Neural cell (in vitro differentiated cells): ENCODE measurements around the gene APOC4. TPM values are rescaled to one million over a fixed set of nuclear protein-coding genes. Genes with fewer than 3 reads are reported as not detected.
"Not testable (repeated sequence)": the region's sequence is repeated elsewhere in the genome, so short reads cannot be mapped to it uniquely, and the experiment has no call there.

ENCODE experiments used
- H2AFZ ChIP-seq: fragments of 200-600, 300-800 bp; sonication (generic), shearing (Covaris generic); 2 replicates; pipeline ENCODE4 v1.6.0; 2014; ENCODE audit warnings: low read depth, mild to moderate bottlenecking, antibody characterized with exemption, low read length, moderate library complexity
- H3F3A ChIP-seq: fragments of 200-600 bp; shearing (Covaris generic); 2 replicates; pipeline ENCODE4 v1.6.1; 2016; ENCODE audit warnings: mild to moderate bottlenecking, moderate library complexity, mixed read lengths, antibody characterized with exemption, low read length; ENCODE audit not compliant: insufficient read depth, poor library complexity, severe bottlenecking
- H3K27ac ChIP-seq: fragments of 200-600, 300-800 bp; sonication (generic), shearing (Covaris generic); 2 replicates; pipeline ENCODE4 v1.5.1; 2014; ENCODE audit warnings: mild to moderate bottlenecking, low read length, moderate library complexity
- H3K27me3 ChIP-seq: fragments of 300-800, 200-600 bp; sonication (generic), shearing (Covaris generic); 2 replicates; pipeline ENCODE4 v1.6.0; 2014; ENCODE audit warnings: mild to moderate bottlenecking, low read depth, low read length, moderate library complexity; ENCODE audit not compliant: insufficient read depth
- H3K36me3 ChIP-seq: fragments of 300-800, 200-600 bp; sonication (generic), shearing (Covaris generic); 2 replicates; pipeline ENCODE4 v1.5.1; 2014; ENCODE audit warnings: mild to moderate bottlenecking, antibody characterized with exemption, low read length, moderate library complexity; ENCODE audit not compliant: insufficient read depth
- H3K4me2 ChIP-seq: fragments of 300-800, 200-600 bp; sonication (generic), shearing (Covaris generic); 2 replicates; pipeline ENCODE4 v1.6.0; 2014; ENCODE audit warnings: mild to moderate bottlenecking, low read length
- H3K4me3 ChIP-seq: fragments of 300-800, 200-600 bp; sonication (generic), shearing (Covaris generic); 2 replicates; pipeline ENCODE4 v1.5.1; 2014; ENCODE audit warnings: mild to moderate bottlenecking, low read length, moderate library complexity
- H3K79me2 ChIP-seq: fragments of 200-600 bp; shearing (Covaris generic); replicated peaks from 2 replicates; pipeline ENCODE4 v1.6.0; 2014; ENCODE audit warnings: mild to moderate bottlenecking, low read length, moderate library complexity; ENCODE audit not compliant: insufficient read depth
- H3K9ac ChIP-seq: fragments of 300-800, 200-600 bp; sonication (generic), shearing (Covaris generic); 2 replicates; pipeline ENCODE4 v1.6.1; 2016; ENCODE audit warnings: mild to moderate bottlenecking, low read length, mixed read lengths
- H3K9me2 ChIP-seq: fragments of 200-600 bp; shearing (Covaris generic); 2 replicates; pipeline ENCODE4 v1.6.1; 2016; ENCODE audit warnings: mild to moderate bottlenecking, low read length, mixed read lengths; ENCODE audit not compliant: insufficient read depth
- H3K9me3 ChIP-seq: fragments of 200-600, 300-800 bp; sonication (generic), shearing (Covaris generic); 2 replicates; pipeline ENCODE4 v1.6.1; 2016; ENCODE audit warnings: mild to moderate bottlenecking, mixed run types, low read length, moderate library complexity, mixed read lengths
- H4K20me1 ChIP-seq: fragments of 200-600 bp; shearing (Covaris generic); 2 replicates; pipeline ENCODE4 v1.6.1; 2016; ENCODE audit warnings: mild to moderate bottlenecking, mixed run types; ENCODE audit not compliant: insufficient read depth
- EP300 ChIP-seq: fragments of 450-650 bp; conservative IDR thresholded peaks from 2 replicates; pipeline ENCODE4 v1.6.1; 2014; ENCODE audit warnings: antibody characterized with exemption, mild to moderate bottlenecking, moderate library complexity; ENCODE audit not compliant: poor library complexity, severe bottlenecking
- EZH2 ChIP-seq: fragments of 200-600, 300-800 bp; shearing (Covaris generic), sonication (generic); IDR thresholded peaks from 2 replicates; pipeline ENCODE4 v1.6.1; 2014; ENCODE audit warnings: antibody characterized with exemption, low read length, borderline replicate concordance, mild to moderate bottlenecking; ENCODE audit not compliant: insufficient read depth, poor library complexity, severe bottlenecking
- MXI1 ChIP-seq: fragments of 450-650 bp; conservative IDR thresholded peaks from 2 replicates; pipeline ENCODE4 v1.6.1; 2014; ENCODE audit warnings: antibody characterized with exemption, mild to moderate bottlenecking; ENCODE audit not compliant: poor library complexity, severe bottlenecking
- POLR2AphosphoS5 ChIP-seq: IDR thresholded peaks from 2 replicates; pipeline ENCODE4 v1.6.1; 2012
- RAD21 ChIP-seq: fragments of 450-650 bp; conservative IDR thresholded peaks from 2 replicates; pipeline ENCODE4 v1.6.1; 2014; ENCODE audit warnings: antibody characterized with exemption, mild to moderate bottlenecking, moderate library complexity
- SMC3 ChIP-seq: fragments of 450-650 bp; conservative IDR thresholded peaks from 2 replicates; pipeline ENCODE4 v1.6.1; 2014; ENCODE audit warnings: antibody characterized with exemption, mild to moderate bottlenecking, moderate library complexity; ENCODE audit not compliant: poor library complexity
- TAF1 ChIP-seq: IDR thresholded peaks from 2 replicates; pipeline ENCODE4 v1.6.1; 2012; ENCODE audit warnings: low read depth
- polyA plus RNA-seq: library from polyadenylated mRNA; depleted of rRNA; stranded (reverse); fragments of >200 nt; gene quantifications from 2 replicates; pipeline ENCODE4 v1.2.3, GENCODE V29; 2014
- TF ChIP-seq, protein P1 (sequence below): fragments of 450-650 bp; IDR thresholded peaks from 2 replicates; pipeline ENCODE4 v1.5.1; 2014; ENCODE audit warnings: antibody characterized with exemption, mild to moderate bottlenecking, moderate library complexity; ENCODE audit not compliant: poor library complexity, severe bottlenecking
- TF ChIP-seq, protein P2 (sequence below): IDR thresholded peaks from 2 replicates; pipeline ENCODE4 v1.6.1; 2012; ENCODE audit warnings: borderline replicate concordance

Gene APOC4
- polyA plus RNA-seq, 1 donor from 2014 or later = not detected

DNA sequence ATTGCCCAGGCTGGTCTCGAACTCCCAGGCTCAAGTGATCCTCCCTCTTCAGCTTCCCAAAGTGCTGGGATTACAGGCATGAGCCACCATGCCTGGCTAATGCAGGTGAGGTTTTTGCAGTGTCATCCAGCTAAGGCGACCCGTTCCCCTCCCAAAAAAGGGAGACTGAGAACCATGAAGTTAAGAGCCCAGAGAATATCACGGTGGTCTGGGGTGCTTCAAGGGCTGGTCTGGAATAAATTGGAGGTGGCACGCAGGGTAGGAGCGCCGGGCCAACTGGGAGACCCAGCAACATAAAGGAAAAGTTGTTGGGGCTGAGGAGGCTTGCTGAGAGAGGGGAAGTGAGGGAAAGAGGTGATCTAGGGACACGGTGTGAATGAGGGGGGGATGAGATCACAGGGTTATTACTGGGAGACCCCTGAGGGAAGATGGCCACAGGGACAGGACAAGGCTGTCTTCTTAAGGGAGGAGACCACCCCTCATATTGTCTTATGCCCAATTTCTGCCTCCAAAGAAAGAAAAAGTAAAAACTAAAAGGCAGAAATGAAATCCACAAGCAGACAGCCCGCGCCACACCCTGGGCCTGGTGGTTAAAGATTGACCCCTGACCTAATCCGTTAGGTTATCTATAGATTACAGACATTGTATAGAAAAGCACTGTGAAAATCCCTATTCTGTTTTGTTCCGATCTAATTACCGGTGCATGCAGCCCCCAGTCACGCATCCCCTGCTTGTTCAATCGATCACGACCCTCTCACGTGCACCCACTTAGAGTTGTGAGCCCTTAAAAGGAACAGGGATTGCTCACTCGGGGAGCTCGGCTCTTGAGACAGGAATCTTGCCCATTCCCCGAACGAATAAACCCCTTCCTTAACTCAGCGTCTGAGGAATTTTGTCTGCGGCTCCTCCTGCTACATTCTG is 28.3 kb upstream of the APOC4 start:
- not testable (repeated sequence) for H3K27ac ChIP-seq, H4K20me1 ChIP-seq, H3K79me2 ChIP-seq, H3K9me2 ChIP-seq, H3K4me2 ChIP-seq, H3K27me3 ChIP-seq, H2AFZ ChIP-seq, H3K9ac ChIP-seq, H3F3A ChIP-seq, H3K36me3 ChIP-seq, H3K4me3 ChIP-seq, H3K9me3 ChIP-seq

DNA sequence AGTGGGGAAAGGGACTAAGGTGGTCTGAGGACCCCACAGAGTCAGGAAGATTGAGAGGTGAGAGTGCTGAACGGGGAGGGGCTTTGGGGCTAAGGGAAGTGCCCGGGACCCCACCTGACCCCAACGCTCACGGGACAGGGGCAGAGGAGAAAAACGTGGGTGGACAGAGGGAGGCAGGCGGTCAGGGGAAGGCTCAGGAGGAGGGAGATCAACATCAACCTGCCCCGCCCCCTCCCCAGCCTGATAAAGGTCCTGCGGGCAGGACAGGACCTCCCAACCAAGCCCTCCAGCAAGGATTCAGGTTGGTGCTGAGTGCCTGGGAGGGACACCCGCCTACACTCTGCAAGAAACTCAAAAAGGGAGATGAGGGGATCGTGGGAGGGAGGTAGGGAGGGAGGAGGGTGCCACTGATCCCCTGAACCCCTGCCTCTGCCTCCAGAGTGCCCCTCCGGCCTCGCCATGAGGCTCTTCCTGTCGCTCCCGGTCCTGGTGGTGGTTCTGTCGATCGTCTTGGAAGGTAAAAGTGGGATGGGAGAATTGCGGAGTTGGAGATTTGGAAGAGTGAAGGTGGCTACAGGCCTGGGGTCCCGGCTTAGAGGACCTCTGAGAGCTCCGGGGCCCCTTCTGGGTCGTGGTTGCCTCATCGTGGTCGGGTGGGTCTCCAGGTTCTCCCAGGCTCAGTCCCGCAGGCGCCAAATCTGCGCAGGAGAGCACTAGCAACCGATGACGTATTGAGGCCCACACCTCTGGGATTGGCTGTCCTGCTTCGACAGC is 27.4 kb upstream of the APOC4 start, which contains the start of gene APOC1:
Gene APOC1, plus strand, starts transcription at position 176 of the 774 bp plus-strand sequence. Its CDS starts 284 bp downstream, at position 460.
- H3K9me3 ChIP-seq, H3K9me2 ChIP-seq, H4K20me1 ChIP-seq, H3K27me3 ChIP-seq, H3F3A ChIP-seq, H3K79me2 ChIP-seq, H3K4me2 ChIP-seq, H3K27ac ChIP-seq, H3K36me3 ChIP-seq: not testable (repeated sequence)
- Histone ChIP-seq H2AFZ (peak within 1 kb of the TSS; percentile 15), H3K4me3 (peak within 1 kb of the TSS; percentile 63), H3K9ac (peak within 1 kb of the TSS; percentile 55)

DNA sequence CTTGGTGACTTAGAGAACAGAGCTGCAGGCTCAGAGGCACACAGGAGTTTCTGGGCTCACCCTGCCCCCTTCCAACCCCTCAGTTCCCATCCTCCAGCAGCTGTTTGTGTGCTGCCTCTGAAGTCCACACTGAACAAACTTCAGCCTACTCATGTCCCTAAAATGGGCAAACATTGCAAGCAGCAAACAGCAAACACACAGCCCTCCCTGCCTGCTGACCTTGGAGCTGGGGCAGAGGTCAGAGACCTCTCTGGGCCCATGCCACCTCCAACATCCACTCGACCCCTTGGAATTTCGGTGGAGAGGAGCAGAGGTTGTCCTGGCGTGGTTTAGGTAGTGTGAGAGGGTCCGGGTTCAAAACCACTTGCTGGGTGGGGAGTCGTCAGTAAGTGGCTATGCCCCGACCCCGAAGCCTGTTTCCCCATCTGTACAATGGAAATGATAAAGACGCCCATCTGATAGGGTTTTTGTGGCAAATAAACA is 17.8 kb upstream of the APOC4 start:
- Histone ChIP-seq H3K27me3 (no peaks in the 10 kb centered on the region), H2AFZ (no peak overlapping the region), H4K20me1 (no peaks in the 10 kb centered on the region), H3K4me2 (no peak overlapping the region), H3K79me2 (no peaks in the 10 kb centered on the region), H3F3A (no peaks in the 10 kb centered on the region), H3K9me3 (no peaks in the 10 kb centered on the region), H3K36me3 (no peaks in the 10 kb centered on the region), H3K4me3 (no peak overlapping the region), H3K9ac (no peak overlapping the region), H3K9me2 (no peaks in the 10 kb centered on the region), H3K27ac (no peak overlapping the region)
- TF ChIP-seq, protein P1, sequence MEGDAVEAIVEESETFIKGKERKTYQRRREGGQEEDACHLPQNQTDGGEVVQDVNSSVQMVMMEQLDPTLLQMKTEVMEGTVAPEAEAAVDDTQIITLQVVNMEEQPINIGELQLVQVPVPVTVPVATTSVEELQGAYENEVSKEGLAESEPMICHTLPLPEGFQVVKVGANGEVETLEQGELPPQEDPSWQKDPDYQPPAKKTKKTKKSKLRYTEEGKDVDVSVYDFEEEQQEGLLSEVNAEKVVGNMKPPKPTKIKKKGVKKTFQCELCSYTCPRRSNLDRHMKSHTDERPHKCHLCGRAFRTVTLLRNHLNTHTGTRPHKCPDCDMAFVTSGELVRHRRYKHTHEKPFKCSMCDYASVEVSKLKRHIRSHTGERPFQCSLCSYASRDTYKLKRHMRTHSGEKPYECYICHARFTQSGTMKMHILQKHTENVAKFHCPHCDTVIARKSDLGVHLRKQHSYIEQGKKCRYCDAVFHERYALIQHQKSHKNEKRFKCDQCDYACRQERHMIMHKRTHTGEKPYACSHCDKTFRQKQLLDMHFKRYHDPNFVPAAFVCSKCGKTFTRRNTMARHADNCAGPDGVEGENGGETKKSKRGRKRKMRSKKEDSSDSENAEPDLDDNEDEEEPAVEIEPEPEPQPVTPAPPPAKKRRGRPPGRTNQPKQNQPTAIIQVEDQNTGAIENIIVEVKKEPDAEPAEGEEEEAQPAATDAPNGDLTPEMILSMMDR = no peak
- no peak for TF ChIP-seq MXI1
- TF ChIP-seq RAD21 = no peak
- TF ChIP-seq TAF1 = no peak
- no peak for TF ChIP-seq SMC3
- TF ChIP-seq, protein P2, sequence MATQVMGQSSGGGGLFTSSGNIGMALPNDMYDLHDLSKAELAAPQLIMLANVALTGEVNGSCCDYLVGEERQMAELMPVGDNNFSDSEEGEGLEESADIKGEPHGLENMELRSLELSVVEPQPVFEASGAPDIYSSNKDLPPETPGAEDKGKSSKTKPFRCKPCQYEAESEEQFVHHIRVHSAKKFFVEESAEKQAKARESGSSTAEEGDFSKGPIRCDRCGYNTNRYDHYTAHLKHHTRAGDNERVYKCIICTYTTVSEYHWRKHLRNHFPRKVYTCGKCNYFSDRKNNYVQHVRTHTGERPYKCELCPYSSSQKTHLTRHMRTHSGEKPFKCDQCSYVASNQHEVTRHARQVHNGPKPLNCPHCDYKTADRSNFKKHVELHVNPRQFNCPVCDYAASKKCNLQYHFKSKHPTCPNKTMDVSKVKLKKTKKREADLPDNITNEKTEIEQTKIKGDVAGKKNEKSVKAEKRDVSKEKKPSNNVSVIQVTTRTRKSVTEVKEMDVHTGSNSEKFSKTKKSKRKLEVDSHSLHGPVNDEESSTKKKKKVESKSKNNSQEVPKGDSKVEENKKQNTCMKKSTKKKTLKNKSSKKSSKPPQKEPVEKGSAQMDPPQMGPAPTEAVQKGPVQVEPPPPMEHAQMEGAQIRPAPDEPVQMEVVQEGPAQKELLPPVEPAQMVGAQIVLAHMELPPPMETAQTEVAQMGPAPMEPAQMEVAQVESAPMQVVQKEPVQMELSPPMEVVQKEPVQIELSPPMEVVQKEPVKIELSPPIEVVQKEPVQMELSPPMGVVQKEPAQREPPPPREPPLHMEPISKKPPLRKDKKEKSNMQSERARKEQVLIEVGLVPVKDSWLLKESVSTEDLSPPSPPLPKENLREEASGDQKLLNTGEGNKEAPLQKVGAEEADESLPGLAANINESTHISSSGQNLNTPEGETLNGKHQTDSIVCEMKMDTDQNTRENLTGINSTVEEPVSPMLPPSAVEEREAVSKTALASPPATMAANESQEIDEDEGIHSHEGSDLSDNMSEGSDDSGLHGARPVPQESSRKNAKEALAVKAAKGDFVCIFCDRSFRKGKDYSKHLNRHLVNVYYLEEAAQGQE = no peak
- no peak for TF ChIP-seq EP300
- no peak for TF ChIP-seq POLR2AphosphoS5
- TF ChIP-seq EZH2 = no peak
